ENCODE results near the gene ZNF652.

ZNF652 gene

DNA sequence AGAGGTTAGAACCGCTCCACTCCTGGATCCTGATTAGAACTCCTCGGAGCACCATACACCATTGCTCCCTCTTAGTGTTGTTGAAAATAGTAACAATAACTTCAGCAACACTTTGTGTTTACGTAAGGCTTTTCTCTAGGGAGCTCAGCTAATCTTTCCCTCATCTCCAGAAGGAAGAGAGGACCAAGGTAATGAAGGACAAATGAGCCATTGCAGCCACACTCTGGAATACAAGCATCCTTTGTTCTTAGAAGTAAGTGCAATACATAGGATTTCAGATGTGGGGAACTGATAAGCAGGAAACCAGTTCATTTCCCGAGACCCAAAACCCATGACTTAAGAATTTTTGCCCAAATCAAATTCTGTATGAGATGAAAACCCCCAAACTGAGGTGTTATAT is 22.9 kb upstream of the ZNF652 start:
- no peak for ATAC-seq
- TF ChIP-seq ZNF565 (CRISPR knock-in tag; conservative IDR thresholded peaks at IDR 0.05; ENCODE audit: low read depth): no peak
- no peak for TF ChIP-seq TSHZ2 (CRISPR knock-in tag; IDR thresholded peaks at IDR 0.05)
- TF ChIP-seq ESRRG (CRISPR knock-in tag; IDR thresholded peaks at IDR 0.05): no peak
- TF ChIP-seq CSRNP3 (CRISPR knock-in tag; IDR thresholded peaks at IDR 0.05): no peak
- no peak for TF ChIP-seq GLIS3 (CRISPR knock-in tag; IDR thresholded peaks at IDR 0.05)
- no peak for TF ChIP-seq ARNTL (CRISPR knock-in tag; IDR thresholded peaks at IDR 0.05; ENCODE audit: borderline replicate concordance, low read depth)
- no peak for TF ChIP-seq CSDC2 (CRISPR knock-in tag; IDR thresholded peaks at IDR 0.05)
- TF ChIP-seq ISL1 (CRISPR knock-in tag; IDR thresholded peaks at IDR 0.05): no peak
- no peak for TF ChIP-seq BACH2 (CRISPR knock-in tag; IDR thresholded peaks at IDR 0.05; ENCODE audit: borderline replicate concordance)
- no peak for TF ChIP-seq PATZ1 (CRISPR knock-in tag; IDR thresholded peaks at IDR 0.05; ENCODE audit: borderline replicate concordance)
- no peak for TF ChIP-seq RARB (CRISPR knock-in tag; IDR thresholded peaks at IDR 0.05)
- no peak for TF ChIP-seq TOX (CRISPR knock-in tag; IDR thresholded peaks at IDR 0.05; ENCODE audit: borderline replicate concordance)
- no peak for TF ChIP-seq ZNF8 (CRISPR knock-in tag; IDR thresholded peaks at IDR 0.05)
- no peak for TF ChIP-seq ZNF70 (CRISPR knock-in tag; IDR thresholded peaks at IDR 0.05)
- TF ChIP-seq PPARA (CRISPR knock-in tag; IDR thresholded peaks at IDR 0.05; ENCODE audit: borderline replicate concordance): no peak

- ATAC-seq: no peak
These were observed 21.0 kb upstream of the ZNF652 start for GRCh38 chr17:49383060-49383459.

More at GRCh38 chr17:49383060-49383459, 21.0 kb upstream of the ZNF652 start:
- TF ChIP-seq CSDC2 (CRISPR knock-in tag; IDR thresholded peaks at IDR 0.05): no peak
- no peak for TF ChIP-seq GLIS3 (CRISPR knock-in tag; IDR thresholded peaks at IDR 0.05)
- TF ChIP-seq TOX (CRISPR knock-in tag; IDR thresholded peaks at IDR 0.05; ENCODE audit: borderline replicate concordance): no peak
- no peak for TF ChIP-seq OSR1 (CRISPR knock-in tag; IDR thresholded peaks at IDR 0.05)
- TF ChIP-seq ZC3H10 (CRISPR knock-in tag; IDR thresholded peaks at IDR 0.05): no peak
- TF ChIP-seq, protein P1, sequence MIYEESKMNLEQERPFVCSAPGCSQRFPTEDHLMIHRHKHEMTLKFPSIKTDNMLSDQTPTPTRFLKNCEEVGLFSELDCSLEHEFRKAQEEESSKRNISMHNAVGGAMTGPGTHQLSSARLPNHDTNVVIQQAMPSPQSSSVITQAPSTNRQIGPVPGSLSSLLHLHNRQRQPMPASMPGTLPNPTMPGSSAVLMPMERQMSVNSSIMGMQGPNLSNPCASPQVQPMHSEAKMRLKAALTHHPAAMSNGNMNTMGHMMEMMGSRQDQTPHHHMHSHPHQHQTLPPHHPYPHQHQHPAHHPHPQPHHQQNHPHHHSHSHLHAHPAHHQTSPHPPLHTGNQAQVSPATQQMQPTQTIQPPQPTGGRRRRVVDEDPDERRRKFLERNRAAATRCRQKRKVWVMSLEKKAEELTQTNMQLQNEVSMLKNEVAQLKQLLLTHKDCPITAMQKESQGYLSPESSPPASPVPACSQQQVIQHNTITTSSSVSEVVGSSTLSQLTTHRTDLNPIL (CRISPR knock-in tag; IDR thresholded peaks at IDR 0.05; ENCODE audit: low read depth): no peak
- no peak for TF ChIP-seq TSHZ2 (CRISPR knock-in tag; IDR thresholded peaks at IDR 0.05)
- no peak for TF ChIP-seq RARB (CRISPR knock-in tag; IDR thresholded peaks at IDR 0.05)
